ENCODE measurements around the gene MYH6. TPM values are rescaled to one million over a fixed set of nuclear protein-coding genes. Genes with fewer than 3 reads are reported as not detected.

Gene MYH6
- total RNA-seq, 1 experiment from 2014 or later = 0.07 TPM

DNA sequence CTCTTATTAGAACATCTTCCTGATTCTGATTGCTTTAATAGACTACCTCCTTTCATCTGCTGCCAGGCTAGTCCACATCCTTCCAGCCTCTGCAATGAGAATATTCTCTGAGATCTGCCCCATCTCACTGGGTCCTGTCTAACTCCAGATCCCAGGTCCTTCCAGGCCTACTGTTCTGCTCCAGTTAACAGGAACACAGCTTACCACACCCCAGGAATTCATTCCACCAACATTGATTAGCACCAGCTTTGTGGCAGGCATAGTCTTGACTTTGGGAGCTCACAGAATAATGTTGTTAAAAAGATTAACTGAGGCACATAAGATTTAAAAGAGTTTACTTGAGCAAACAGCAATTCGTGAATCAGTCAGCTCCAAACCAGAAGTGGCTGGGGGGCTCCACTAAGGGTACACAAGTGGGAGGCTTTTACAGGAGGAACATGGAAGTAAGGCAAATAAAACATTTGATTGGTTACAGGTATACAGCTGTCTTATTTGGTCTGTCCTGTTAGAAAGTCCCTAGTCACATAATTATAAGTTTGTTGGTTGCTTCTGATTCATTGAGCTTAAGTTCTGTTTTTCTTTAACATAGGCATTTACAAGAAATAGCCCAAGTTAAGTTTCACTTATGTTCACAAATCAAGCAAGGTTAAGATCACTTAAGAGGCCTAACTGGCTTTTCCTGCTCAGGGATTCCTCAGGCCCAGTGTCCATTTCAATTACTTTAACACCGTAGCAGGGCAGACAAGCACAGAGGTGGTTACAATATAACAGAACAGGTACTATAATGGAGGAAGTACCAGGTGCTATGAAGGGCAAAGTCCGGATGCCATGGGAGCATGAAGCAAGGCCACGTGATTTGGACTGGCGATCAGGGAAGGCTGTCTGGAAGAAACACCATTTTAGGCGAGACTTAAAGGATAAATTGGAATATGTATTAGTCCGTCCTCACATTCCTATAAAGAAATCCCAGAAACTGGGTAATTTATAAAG lies 39.6 kb upstream of the MYH6 start:
- TF ChIP-seq, protein P1, sequence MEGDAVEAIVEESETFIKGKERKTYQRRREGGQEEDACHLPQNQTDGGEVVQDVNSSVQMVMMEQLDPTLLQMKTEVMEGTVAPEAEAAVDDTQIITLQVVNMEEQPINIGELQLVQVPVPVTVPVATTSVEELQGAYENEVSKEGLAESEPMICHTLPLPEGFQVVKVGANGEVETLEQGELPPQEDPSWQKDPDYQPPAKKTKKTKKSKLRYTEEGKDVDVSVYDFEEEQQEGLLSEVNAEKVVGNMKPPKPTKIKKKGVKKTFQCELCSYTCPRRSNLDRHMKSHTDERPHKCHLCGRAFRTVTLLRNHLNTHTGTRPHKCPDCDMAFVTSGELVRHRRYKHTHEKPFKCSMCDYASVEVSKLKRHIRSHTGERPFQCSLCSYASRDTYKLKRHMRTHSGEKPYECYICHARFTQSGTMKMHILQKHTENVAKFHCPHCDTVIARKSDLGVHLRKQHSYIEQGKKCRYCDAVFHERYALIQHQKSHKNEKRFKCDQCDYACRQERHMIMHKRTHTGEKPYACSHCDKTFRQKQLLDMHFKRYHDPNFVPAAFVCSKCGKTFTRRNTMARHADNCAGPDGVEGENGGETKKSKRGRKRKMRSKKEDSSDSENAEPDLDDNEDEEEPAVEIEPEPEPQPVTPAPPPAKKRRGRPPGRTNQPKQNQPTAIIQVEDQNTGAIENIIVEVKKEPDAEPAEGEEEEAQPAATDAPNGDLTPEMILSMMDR (conservative IDR thresholded peaks at IDR 0.05) = no peak
- H3T11ph ChIP-seq (ENCODE audit: low read length) = no peak overlapping the region
- Mint-ChIP-seq H3K36me3 (ENCODE audit: insufficient read depth in 1 of 3, low read depth in 3 of 3) (no peaks in the 10 kb centered on the region), H3K27ac (no peak overlapping the region), H3K4me1 (peaks cover 23 to 31% of the 10 kb centered on the region in 2 experiments), H3K4me3 (no peak overlapping the region), H3K27me3 (ENCODE audit: low read depth) (peaks cover 13% of the 10 kb centered on the region), H3K9me3 (no peaks in the 10 kb centered on the region; a peak in 1 of 5 replicates)
- no peaks in the 10 kb centered on the region for H3K79me2 ChIP-seq (ENCODE audit: insufficient read depth, low read length)
- no peak overlapping the region for H2BK20ac ChIP-seq (ENCODE audit: low read depth, low read length, poor library complexity, severe bottlenecking)
- H2BK12ac ChIP-seq (ENCODE audit: insufficient read length, low read depth, low read length) = no peak overlapping the region
- H3K27ac ChIP-seq (ENCODE audit: insufficient read length, low read depth, low read length) = no peak overlapping the region
- H2BK120ac ChIP-seq (ENCODE audit: low read depth, low read length, poor library complexity, severe bottlenecking) = no peak overlapping the region
- H3K9ac ChIP-seq (ENCODE audit: extremely low read depth, insufficient read length, low read length) = no peak overlapping the region
- no peak overlapping the region for H4K5ac ChIP-seq (ENCODE audit: insufficient read length, low read depth, low read length)
- no peak overlapping the region for H3K4me2 ChIP-seq (ENCODE audit: insufficient read depth, insufficient read length, low read length)
- no peaks in the 10 kb centered on the region for H3K9me3 ChIP-seq (ENCODE audit: control insufficient read depth, low read depth, low read length)
- no peak overlapping the region for H4K8ac ChIP-seq (replicated peaks; ENCODE audit: insufficient read length, low read depth, low read length)
- no peak overlapping the region for H4K91ac ChIP-seq (ENCODE audit: insufficient read length, low read depth, low read length)
- no peaks in the 10 kb centered on the region for H3K27me3 ChIP-seq (ENCODE audit: insufficient read depth, low read length)
- no peak overlapping the region for H2AFZ ChIP-seq (ENCODE audit: low read length)
- H3K56ac ChIP-seq (ENCODE audit: insufficient read length, low read depth, low read length) = no peak overlapping the region
- H2BK5ac ChIP-seq (ENCODE audit: insufficient read length, low read length) = no peak overlapping the region
- no peaks in the 10 kb centered on the region for H4K20me1 ChIP-seq (ENCODE audit: control insufficient read depth, insufficient read depth, insufficient read length)
- no peaks in the 10 kb centered on the region for H3K4me1 ChIP-seq (ENCODE audit: insufficient read depth, low read length)
- no peak overlapping the region for H3K14ac ChIP-seq (ENCODE audit: insufficient read depth, low read length)
- H2BK15ac ChIP-seq (ENCODE audit: low read depth, low read length) = no peak overlapping the region
- H3K23me2 ChIP-seq (ENCODE audit: insufficient read length, low read depth, low read length, poor library complexity, severe bottlenecking) = no peaks in the 10 kb centered on the region
- H2AK5ac ChIP-seq (ENCODE audit: insufficient read length, low read length) = no peak overlapping the region
- H3K18ac ChIP-seq (ENCODE audit: insufficient read length, low read depth, low read length) = no peak overlapping the region
- no CpG with 5 or more reads among the region's 7 CpGs for WGBS (ENCODE audit: extremely low coverage, insufficient read length, low lambda C conversion rate)
- no peak overlapping the region for H3K4ac ChIP-seq (ENCODE audit: low read depth, low read length)
- H3K79me1 ChIP-seq (ENCODE audit: insufficient read depth, low read depth, low read length, poor library complexity, severe bottlenecking) = no peaks in the 10 kb centered on the region
- H3K23ac ChIP-seq (ENCODE audit: insufficient read length, low read depth, low read length) = no peak overlapping the region
- DNase-seq = no peak
